ENCODE results near the gene CRX.
A peak's percentile ranks its signal among the peaks of the same experiment; 100 is the strongest.
"Not testable (repeated sequence)": the region's sequence is repeated elsewhere in the genome, so short reads cannot be mapped to it uniquely, and the experiment has no call there.

CRX gene

GRCh38 chr19:47860602-47861297 lies 39.0 kb downstream of the CRX start:
- DNase-seq: no peak

GRCh38 chr19:47861630-47862029 lies 39.9 kb downstream of the CRX start:
- DNase-seq: no peak

GRCh38 chr19:47863514-47863936 lies 41.8 kb downstream of the CRX start:
- peak; percentile 92 to 95 for DNase-seq

- no peak for DNase-seq
Observed at GRCh38 chr19:47865166-47865565, 43.4 kb downstream of the CRX start.

GRCh38 chr19:47878906-47879305 lies 57.2 kb downstream of the CRX start:
- no peak for DNase-seq

- not testable (repeated sequence) for DNase-seq
Observed at GRCh38 chr19:47879385-47879784, 57.6 kb downstream of the CRX start.

GRCh38 chr19:47881757-47882156 lies 60.0 kb downstream of the CRX start:
- no peak for DNase-seq

- no peak for DNase-seq
Observed at GRCh38 chr19:47882890-47883289, 61.2 kb downstream of the CRX start.

GRCh38 chr19:47885067-47885463 lies 63.3 kb downstream of the CRX start:
- no peak for DNase-seq

GRCh38 chr19:47886010-47886559 lies 64.3 kb downstream of the CRX start, which contains the start of gene SULT2A1:
Gene SULT2A1, minus strand, starts transcription at chr19:47886315. Its CDS starts 58 bp downstream, at chr19:47886257.
- no peak for DNase-seq

- DNase-seq: no peak
Observed at GRCh38 chr19:47890865-47891621, 69.3 kb downstream of the CRX start.

GRCh38 chr19:47891622-47891922 lies 69.8 kb downstream of the CRX start:
- DNase-seq: no peak

- no peak for DNase-seq
Observed at GRCh38 chr19:47891923-47892666, 70.4 kb downstream of the CRX start.
